CD4-positive, alpha-beta T cell treated with Interleukin-2 at 100 ng/mL for 4 hours (primary cell): ENCODE data around the gene C1orf167.

Experiments
- DNase-seq: peaks from one replicate; pipeline ENCODE4 v3.0.0-alpha.2; 2020; ENCODE audit warnings: low spot score

Gene C1orf167

GRCh38 chr1:11835441-11836225, 73.6 kb downstream of the C1orf167 start:
- DNase-seq = no peak

GRCh38 chr1:11836955-11837766, 75.2 kb downstream of the C1orf167 start:
- DNase-seq = no peak

GRCh38 chr1:11837767-11838348, 75.9 kb downstream of the C1orf167 start:
- DNase-seq = no peak

- DNase-seq = peak; percentile 73
These were observed 76.6 kb downstream of the C1orf167 start for GRCh38 chr1:11838349-11839272.
